ENCODE data around the gene MEX3D. TPM values are rescaled to one million over a fixed set of nuclear protein-coding genes. Genes with fewer than 3 reads are reported as not detected.

Gene MEX3D
- total RNA-seq, 1 experiment from 2014 or later, result 55.6 TPM

DNA sequence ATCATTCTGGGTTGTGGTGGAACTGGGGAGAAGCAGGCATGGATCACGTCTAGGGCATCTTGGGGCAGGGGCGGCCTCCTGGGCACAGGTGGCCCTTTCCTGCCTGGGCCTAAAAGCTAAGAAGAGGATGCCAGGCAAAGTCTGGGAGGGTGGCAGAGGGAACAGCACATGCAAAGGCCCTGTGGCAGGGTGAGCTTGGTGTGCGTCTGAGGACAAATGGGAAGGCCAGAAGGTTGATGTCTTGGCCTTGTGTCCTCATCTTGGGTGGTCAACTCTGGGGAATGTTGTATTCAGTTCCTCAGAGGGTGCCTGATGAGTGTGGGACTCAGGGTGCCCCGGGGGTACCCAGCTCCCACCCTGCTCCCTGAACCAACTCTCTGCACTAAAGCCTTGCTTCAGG is 49.7 kb downstream of the MEX3D start:
- no peaks in the 10 kb centered on the region for H3K9me2 ChIP-seq (ENCODE audit: insufficient read depth)
- DNase-seq, result no peak
- no TSS peak for BruUV-seq (replicated peaks)
- no peaks in the 10 kb centered on the region for H3K4me1 ChIP-seq (replicated peaks; ENCODE audit: insufficient read depth)
- H3K79me2 ChIP-seq (ENCODE audit: low read depth), result no peaks in the 10 kb centered on the region
- H3K36me3 ChIP-seq (ENCODE audit: low read depth), result no peaks in the 10 kb centered on the region
- no peak overlapping the region for H3K27ac ChIP-seq
- TF ChIP-seq EZH2 (IDR thresholded peaks at IDR 0.05; ENCODE audit: low read depth), result no peak
- TF ChIP-seq, protein P1, sequence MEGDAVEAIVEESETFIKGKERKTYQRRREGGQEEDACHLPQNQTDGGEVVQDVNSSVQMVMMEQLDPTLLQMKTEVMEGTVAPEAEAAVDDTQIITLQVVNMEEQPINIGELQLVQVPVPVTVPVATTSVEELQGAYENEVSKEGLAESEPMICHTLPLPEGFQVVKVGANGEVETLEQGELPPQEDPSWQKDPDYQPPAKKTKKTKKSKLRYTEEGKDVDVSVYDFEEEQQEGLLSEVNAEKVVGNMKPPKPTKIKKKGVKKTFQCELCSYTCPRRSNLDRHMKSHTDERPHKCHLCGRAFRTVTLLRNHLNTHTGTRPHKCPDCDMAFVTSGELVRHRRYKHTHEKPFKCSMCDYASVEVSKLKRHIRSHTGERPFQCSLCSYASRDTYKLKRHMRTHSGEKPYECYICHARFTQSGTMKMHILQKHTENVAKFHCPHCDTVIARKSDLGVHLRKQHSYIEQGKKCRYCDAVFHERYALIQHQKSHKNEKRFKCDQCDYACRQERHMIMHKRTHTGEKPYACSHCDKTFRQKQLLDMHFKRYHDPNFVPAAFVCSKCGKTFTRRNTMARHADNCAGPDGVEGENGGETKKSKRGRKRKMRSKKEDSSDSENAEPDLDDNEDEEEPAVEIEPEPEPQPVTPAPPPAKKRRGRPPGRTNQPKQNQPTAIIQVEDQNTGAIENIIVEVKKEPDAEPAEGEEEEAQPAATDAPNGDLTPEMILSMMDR (conservative IDR thresholded peaks at IDR 0.05), result no peak
- H4K20me1 ChIP-seq (ENCODE audit: insufficient read depth), result no peaks in the 10 kb centered on the region
- intact Hi-C loops (cut with micrococcal nuclease; ENCODE audit: unreplicated experiment), result no loop called here
- no peak overlapping the region for H3K4me3 ChIP-seq
- POLR2A ChIA-PET (ENCODE audit: unreplicated experiment), result no interaction called here
- H3F3A ChIP-seq (ENCODE audit: insufficient read depth, low read depth), result no peaks in the 10 kb centered on the region
- CTCF ChIA-PET, result interaction anchor here (0.6 kb wide), 1 partner anchor 144 kb away, joined by 6 read pairs; no protein-coding TSS in a partner anchor
- no peaks in the 10 kb centered on the region for H3K9me3 ChIP-seq (ENCODE audit: insufficient read depth, low read depth)
- no peaks in the 10 kb centered on the region for H3K27me3 ChIP-seq (ENCODE audit: insufficient read depth, low read depth)
- no peak overlapping the region for H2AFZ ChIP-seq
- H3K4me2 ChIP-seq, result no peak overlapping the region

DNA sequence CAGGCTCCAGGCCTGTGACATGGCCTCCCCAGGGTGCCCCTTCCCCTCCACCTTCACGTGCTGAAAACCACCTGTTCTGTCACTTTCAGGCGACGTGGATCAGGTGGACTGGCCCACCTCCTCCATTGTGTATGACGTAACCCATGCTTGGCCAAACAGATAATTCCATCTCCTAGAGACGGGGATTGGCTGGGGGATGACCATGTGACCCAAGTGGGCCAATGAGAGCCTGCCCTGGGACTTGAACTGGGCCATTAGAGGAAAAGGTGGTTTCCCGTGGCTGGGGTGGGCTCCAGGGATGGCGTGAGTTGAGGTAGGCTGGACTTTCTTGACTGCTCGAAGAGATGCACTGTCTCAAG is 51.8 kb downstream of the MEX3D start:
- no peaks in the 10 kb centered on the region; the same call in 1 of the 2 replicates for H3K4me1 ChIP-seq (replicated peaks; ENCODE audit: insufficient read depth)
- no TSS peak for BruUV-seq (replicated peaks)
- no peaks in the 10 kb centered on the region for H3K9me2 ChIP-seq (ENCODE audit: insufficient read depth)
- H3K27me3 ChIP-seq (ENCODE audit: insufficient read depth, low read depth), result no peaks in the 10 kb centered on the region
- H3K9me3 ChIP-seq (ENCODE audit: insufficient read depth, low read depth), result no peaks in the 10 kb centered on the region
- no peak overlapping the region for H3K4me3 ChIP-seq
- H3K36me3 ChIP-seq (ENCODE audit: low read depth), result no peaks in the 10 kb centered on the region
- ChIA-PET POLR2A (ENCODE audit: unreplicated experiment) (no interaction called here), CTCF (no interaction called here)
- H3K27ac ChIP-seq, result no peak overlapping the region
- H3K4me2 ChIP-seq, result no peak overlapping the region
- no peaks in the 10 kb centered on the region for H3F3A ChIP-seq (ENCODE audit: insufficient read depth, low read depth)
- TF ChIP-seq, protein P1 (conservative IDR thresholded peaks at IDR 0.05), result no peak
- no peak for TF ChIP-seq EZH2 (IDR thresholded peaks at IDR 0.05; ENCODE audit: low read depth)
- H3K79me2 ChIP-seq (ENCODE audit: low read depth), result no peaks in the 10 kb centered on the region
- intact Hi-C loops (cut with micrococcal nuclease; ENCODE audit: unreplicated experiment), result no loop called here
- no peaks in the 10 kb centered on the region for H4K20me1 ChIP-seq (ENCODE audit: insufficient read depth)
- no peak overlapping the region for H2AFZ ChIP-seq
- DNase-seq, result no peak

DNA sequence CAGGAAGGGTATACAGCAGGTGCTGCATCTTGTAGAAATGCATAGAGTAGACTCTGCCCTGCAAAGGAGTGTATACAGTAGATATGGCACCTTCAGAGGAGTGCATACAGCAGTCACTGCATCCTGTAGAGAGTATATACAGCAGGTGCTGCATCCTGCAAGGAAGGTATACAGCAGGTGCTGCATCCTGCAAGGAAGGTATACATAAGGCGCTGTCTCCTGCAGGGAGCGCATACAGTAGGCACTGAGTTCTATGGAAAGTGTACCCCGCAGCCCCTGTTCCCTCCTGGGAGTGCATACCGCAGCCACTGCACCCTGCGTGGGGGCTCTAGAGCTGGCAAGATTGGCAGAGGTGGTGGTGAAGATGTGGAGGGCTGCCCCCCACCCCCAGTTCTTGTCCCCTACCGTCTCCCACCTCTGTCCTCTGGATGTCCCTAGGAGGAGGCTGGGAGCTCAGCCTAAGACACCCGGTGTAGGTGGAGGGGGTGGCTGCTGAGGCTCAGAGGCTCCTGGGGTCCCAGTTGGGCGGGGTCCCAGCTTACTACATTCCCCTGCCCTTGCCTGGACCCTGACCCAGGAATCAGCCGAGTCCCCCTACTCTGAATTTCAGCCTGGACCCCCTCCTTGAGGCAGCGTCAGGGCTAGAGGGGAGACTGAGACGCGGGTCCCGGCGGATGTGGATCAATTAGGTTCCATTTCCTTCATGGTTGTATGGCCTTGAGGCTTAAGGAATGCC is 53.0 kb downstream of the MEX3D start:
- no peaks in the 10 kb centered on the region for H3K36me3 ChIP-seq (ENCODE audit: low read depth)
- no peak overlapping the region for H3K4me3 ChIP-seq
- H3K79me2 ChIP-seq (ENCODE audit: low read depth), result no peaks in the 10 kb centered on the region
- ChIA-PET CTCF (interaction anchor here (0.6 to 0.9 kb wide), 2 partner anchors 271 to 850 kb away, joined by 3 to 6 read pairs; no protein-coding TSS in a partner anchor), POLR2A (ENCODE audit: unreplicated experiment) (no interaction called here)
- H3K4me2 ChIP-seq, result no peak overlapping the region
- no peaks in the 10 kb centered on the region for H3K27me3 ChIP-seq (ENCODE audit: insufficient read depth, low read depth)
- TF ChIP-seq EZH2 (IDR thresholded peaks at IDR 0.05; ENCODE audit: low read depth), result no peak
- TF ChIP-seq, protein P1 (conservative IDR thresholded peaks at IDR 0.05), result no peak
- H3K4me1 ChIP-seq (replicated peaks; ENCODE audit: insufficient read depth), result no peaks in the 10 kb centered on the region; the same call in 1 of the 2 replicates
- H2AFZ ChIP-seq, result no peak overlapping the region
- intact Hi-C loops (cut with micrococcal nuclease; ENCODE audit: unreplicated experiment), result no loop called here
- H4K20me1 ChIP-seq (ENCODE audit: insufficient read depth), result no peaks in the 10 kb centered on the region
- no TSS peak for BruUV-seq (replicated peaks)
- no peaks in the 10 kb centered on the region for H3K9me2 ChIP-seq (ENCODE audit: insufficient read depth)
- no peaks in the 10 kb centered on the region for H3F3A ChIP-seq (ENCODE audit: insufficient read depth, low read depth)
- no peak for DNase-seq
- H3K27ac ChIP-seq, result no peak overlapping the region
- H3K9me3 ChIP-seq (ENCODE audit: insufficient read depth, low read depth), result no peaks in the 10 kb centered on the region

Data from PC-9 (cell line).